WTC11 (cell line): Measurements from ENCODE around the gene KCNIP1. TPM values are rescaled to one million over a fixed set of nuclear protein-coding genes. Genes with fewer than 3 reads are reported as not detected.

Experiments used
- ATAC-seq: fragments of 200-7000 bp; cut with Tn5 transposase; 2 replicates; pipeline ENCODE4 v1.10.0; 2021; ENCODE audit warnings: mild to moderate bottlenecking, moderate library complexity
- CTCF ChIA-PET: fragments of 300-600 bp; sonication (Branson Sonifier 250); formaldehyde crosslinking; loops from one replicate; lab custom pipeline; 2021; ENCODE audit warnings: antibody characterized with exemption; lab: Charles Lee
- POLR2A ChIA-PET: fragments of 350-600 bp; sonication (Branson Sonifier 250); formaldehyde crosslinking; loops from one replicate; lab custom pipeline; 2021; ENCODE audit warnings: antibody characterized with exemption; lab: Charles Lee
- DNase-seq: peaks from one replicate; pipeline ENCODE4 v3.0.0; 2021; ENCODE audit warnings: low spot score
- H3K27ac Mint-ChIP-seq: 2 replicates; pipeline ENCODE4 v1.8.0; 2021; ENCODE audit warnings: mixed read lengths
- H3K27me3 Mint-ChIP-seq: 2 replicates; pipeline ENCODE4 v1.8.0; 2021; ENCODE audit warnings: low read depth, mild to moderate bottlenecking, moderate library complexity, mixed read lengths
- H3K36me3 Mint-ChIP-seq: 2 replicates; pipeline ENCODE4 v1.8.0; 2021; ENCODE audit warnings: mixed read lengths
- H3K4me1 Mint-ChIP-seq: 2 replicates; pipeline ENCODE4 v1.8.0; 2022; ENCODE audit warnings: mixed read lengths
- H3K4me3 Mint-ChIP-seq: 2 replicates; pipeline ENCODE4 v1.8.0; 2021; ENCODE audit warnings: mild to moderate bottlenecking, moderate library complexity, mixed read lengths
- H3K9me3 Mint-ChIP-seq: 2 replicates; pipeline ENCODE4 v1.8.0; 2021; ENCODE audit warnings: mixed read lengths
- AFF4 ChIP-seq: sonication (generic); formaldehyde crosslinking; IDR thresholded peaks from 2 replicates; pipeline ENCODE4 v1.8.1; 2023; ENCODE audit warnings: mild to moderate bottlenecking, missing genetic modification reagents, borderline replicate concordance
- AR ChIP-seq: fragments of 250-450 bp; sonication (Bioruptor Pico); IDR thresholded peaks from 2 replicates; pipeline ENCODE4 v1.9.0; 2021; ENCODE audit warnings: mild to moderate bottlenecking
- ERG ChIP-seq: fragments of 250-450 bp; sonication (Bioruptor Pico); IDR thresholded peaks from 2 replicates; pipeline ENCODE4 v1.8.0; 2021; ENCODE audit warnings: mild to moderate bottlenecking
- ETV6 ChIP-seq: sonication (generic); formaldehyde crosslinking; IDR thresholded peaks from 2 replicates; pipeline ENCODE4 v1.8.1; 2022; ENCODE audit warnings: mild to moderate bottlenecking, missing genetic modification reagents
- FOXJ3 ChIP-seq: sonication (generic); formaldehyde crosslinking; IDR thresholded peaks from 2 replicates; pipeline ENCODE4 v1.9.0; 2021; ENCODE audit warnings: missing genetic modification reagents, mild to moderate bottlenecking, borderline replicate concordance
- MXD4 ChIP-seq: fragments of 250-450 bp; sonication (Bioruptor Pico); IDR thresholded peaks from 2 replicates; pipeline ENCODE4 v1.8.0; 2021; ENCODE audit warnings: mild to moderate bottlenecking, moderate library complexity, borderline replicate concordance
- NFE2L1 ChIP-seq: sonication (generic); formaldehyde crosslinking; IDR thresholded peaks from 2 replicates; pipeline ENCODE4 v1.8.1; 2023; ENCODE audit warnings: missing genetic modification reagents
- NFYB ChIP-seq: sonication (generic); formaldehyde crosslinking; conservative IDR thresholded peaks from 2 replicates; pipeline ENCODE4 v1.8.0; 2022; ENCODE audit warnings: low read depth, missing genetic modification reagents
- NR2C2 ChIP-seq: sonication (generic); formaldehyde crosslinking; IDR thresholded peaks from 2 replicates; pipeline ENCODE4 v1.8.0; 2022; ENCODE audit warnings: mild to moderate bottlenecking, missing genetic modification reagents
- SMAD4 ChIP-seq: sonication (generic); formaldehyde crosslinking; IDR thresholded peaks from 2 replicates; pipeline ENCODE4 v1.8.0; 2022; ENCODE audit warnings: mild to moderate bottlenecking, missing genetic modification reagents
- SP1 ChIP-seq: sonication (generic); formaldehyde crosslinking; conservative IDR thresholded peaks from 2 replicates; pipeline ENCODE4 v1.8.1; 2022; ENCODE audit warnings: missing genetic modification reagents
- TCF7 ChIP-seq: sonication (generic); formaldehyde crosslinking; IDR thresholded peaks from 2 replicates; pipeline ENCODE4 v1.8.0; 2022; ENCODE audit warnings: mild to moderate bottlenecking, low read depth, missing genetic modification reagents, moderate library complexity
- TP53 ChIP-seq: sonication (generic); formaldehyde crosslinking; IDR thresholded peaks from 2 replicates; pipeline ENCODE4 v1.8.1; 2023; ENCODE audit warnings: mild to moderate bottlenecking, missing genetic modification reagents
- ZBTB43 ChIP-seq: sonication (generic); formaldehyde crosslinking; IDR thresholded peaks from 2 replicates; pipeline ENCODE4 v1.8.1; 2023; ENCODE audit warnings: mild to moderate bottlenecking, missing genetic modification reagents
- ZNF138 ChIP-seq: sonication (generic); formaldehyde crosslinking; conservative IDR thresholded peaks from 2 replicates; pipeline ENCODE4 v1.8.1; 2022; ENCODE audit warnings: mild to moderate bottlenecking, moderate library complexity, missing genetic modification reagents
- ZNF423 ChIP-seq: fragments of 250-450 bp; sonication (Bioruptor Pico); IDR thresholded peaks from 2 replicates; pipeline ENCODE4 v2.1.2; 2022; ENCODE audit warnings: mild to moderate bottlenecking, moderate library complexity
- ZNF512 ChIP-seq: sonication (generic); formaldehyde crosslinking; IDR thresholded peaks from 2 replicates; pipeline ENCODE4 v1.8.1; 2022; ENCODE audit warnings: missing genetic modification reagents, borderline replicate concordance
- total RNA-seq: library from RNA; stranded (reverse); gene quantifications from 3 replicates; pipeline ENCODE4 v1.2.3, GENCODE V29; 2021
- TF ChIP-seq, protein P1 (sequence below): sonication (generic); formaldehyde crosslinking; IDR thresholded peaks from 2 replicates; pipeline ENCODE4 v1.8.1; 2022; ENCODE audit warnings: mild to moderate bottlenecking, missing genetic modification reagents, moderate library complexity, borderline replicate concordance

KCNIP1 gene
- total RNA-seq, 1 experiment from 2014 or later: 0.59 TPM

DNA sequence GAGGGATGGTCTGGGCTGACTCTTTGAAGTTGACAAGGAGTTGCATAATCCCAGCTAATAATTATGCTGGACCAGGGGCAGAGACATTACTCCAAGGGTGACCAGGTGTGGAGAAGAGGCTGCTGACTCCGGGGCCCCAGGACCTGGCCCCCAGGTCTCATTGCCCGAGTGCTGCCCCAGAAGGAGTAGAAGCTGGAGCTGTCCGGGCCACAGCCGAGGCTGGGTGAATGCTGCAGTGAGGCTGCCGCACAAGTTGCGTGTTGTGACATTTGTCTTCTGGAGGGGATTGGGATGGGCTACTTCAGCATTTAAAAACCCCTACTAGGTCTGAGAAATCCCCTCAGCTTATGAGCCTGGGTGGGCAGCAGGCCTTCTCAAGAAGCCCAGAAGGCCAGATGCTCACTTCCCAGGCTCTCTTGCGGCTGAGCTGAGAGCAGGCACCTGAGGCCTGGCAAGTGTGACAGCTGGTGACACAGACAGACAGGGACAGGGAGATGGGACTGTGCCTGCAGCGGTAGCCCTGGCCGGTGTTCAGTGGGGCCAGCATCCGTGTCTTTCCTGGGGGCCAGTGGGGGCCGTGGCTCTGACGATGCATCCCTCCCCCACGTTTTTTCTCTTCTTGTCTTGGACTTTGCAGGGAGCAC, 122.8 kb downstream of the KCNIP1 start (continued):
- TF ChIP-seq AFF4 (CRISPR knock-in tag) (no peak), ZBTB43 (CRISPR knock-in tag) (no peak), ETV6 (CRISPR knock-in tag) (no peak), ERG (CRISPR knock-in tag) (no peak), ZNF512 (CRISPR knock-in tag) (no peak), NFE2L1 (no peak)
- TF ChIP-seq, protein P1, sequence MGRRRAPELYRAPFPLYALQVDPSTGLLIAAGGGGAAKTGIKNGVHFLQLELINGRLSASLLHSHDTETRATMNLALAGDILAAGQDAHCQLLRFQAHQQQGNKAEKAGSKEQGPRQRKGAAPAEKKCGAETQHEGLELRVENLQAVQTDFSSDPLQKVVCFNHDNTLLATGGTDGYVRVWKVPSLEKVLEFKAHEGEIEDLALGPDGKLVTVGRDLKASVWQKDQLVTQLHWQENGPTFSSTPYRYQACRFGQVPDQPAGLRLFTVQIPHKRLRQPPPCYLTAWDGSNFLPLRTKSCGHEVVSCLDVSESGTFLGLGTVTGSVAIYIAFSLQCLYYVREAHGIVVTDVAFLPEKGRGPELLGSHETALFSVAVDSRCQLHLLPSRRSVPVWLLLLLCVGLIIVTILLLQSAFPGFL (CRISPR knock-in tag): no peak
- TF ChIP-seq, all 79 proteins: peak for 0

- ATAC-seq: no peak
- Mint-ChIP-seq H3K4me3 (no peak overlapping the region), H3K4me1 (peaks cover 26% of the 10 kb centered on the region), H3K36me3 (no peaks in the 10 kb centered on the region), H3K9me3 (no peaks in the 10 kb centered on the region), H3K27me3 (no peaks in the 10 kb centered on the region; the same call in 1 of the 2 replicates), H3K27ac (no peak overlapping the region)
- DNase-seq: no peak
- ChIA-PET POLR2A (no interaction called here), CTCF (no interaction called here)
- TF ChIP-seq SP1 (CRISPR knock-in tag) (no peak), NFE2L1 (no peak), FOXJ3 (CRISPR knock-in tag) (no peak), NFYB (no peak), ZNF138 (CRISPR knock-in tag) (no peak), MXD4 (no peak), TP53 (CRISPR knock-in tag) (no peak), ZNF423 (no peak), AR (no peak), SMAD4 (no peak), TCF7 (CRISPR knock-in tag) (no peak), NR2C2 (CRISPR knock-in tag) (no peak)
Observed at GRCh38 chr5:170627271-170627670, 123.5 kb downstream of the KCNIP1 start.
